Ovary (tissue), 3 donors: ENCODE data around the gene AGBL4.

Source experiments
- CTCF ChIP-seq, 3 donors: fragments of 450-650 bp in 2 of 3; fragments of 200-600 bp in 1 of 3; IDR thresholded peaks; one replicate each; pipeline versions ENCODE4 v1.5.1 to v1.8.0; 2016 to 2022; ENCODE audit warnings: antibody characterized with exemption in 3 of 3, mild to moderate bottlenecking in 1 of 3
- POLR2A ChIP-seq: fragments of 450-650 bp; IDR thresholded peaks from one replicate; pipeline ENCODE4 v1.6.1; 2017; ENCODE audit warnings: antibody characterized with exemption, mild to moderate bottlenecking, moderate library complexity
- donor health status: DM: no; HTN: no; CAD: no.

DNA sequence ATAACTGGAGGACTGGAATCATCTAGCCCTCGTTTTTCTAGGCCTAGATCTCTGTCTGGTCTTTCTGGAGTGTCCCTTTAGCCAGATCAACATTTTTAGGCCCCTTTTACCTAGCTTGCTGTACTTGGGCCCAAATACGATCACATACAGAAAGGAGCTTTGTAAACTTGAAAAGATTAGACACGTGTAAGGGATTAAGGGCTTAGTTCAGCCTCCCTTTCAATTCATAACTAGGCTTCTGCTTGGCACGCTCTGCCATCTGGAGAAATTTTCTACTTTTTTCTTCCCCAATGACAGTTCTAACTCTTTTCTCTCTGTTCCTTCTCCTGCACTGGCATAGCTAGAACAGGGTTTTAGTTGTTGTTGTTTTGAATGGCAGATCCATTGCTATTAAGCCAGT lies 1093.7 kb downstream of the AGBL4 start:
- TF ChIP-seq CTCF (IDR thresholded peaks at IDR 0.05), result no peak
- TF ChIP-seq POLR2A, result no peak
